ENCODE results near the gene PODXL.

PODXL gene

GRCh38 chr7:131587315-131587923 lies 31.0 kb upstream of the PODXL start:
- no peak overlapping the region for H3K4me3 ChIP-seq (ENCODE audit: low read depth, low read length)
- no peak for DNase-seq
- no peaks in the 10 kb centered on the region for H3K36me3 ChIP-seq (replicated peaks)
- in situ Hi-C loops (cut with HindIII; ENCODE audit: low pct_ligation_motif_present, low sequenced_read_pairs), result no loop called here
- no peak for TF ChIP-seq CTCF (IDR thresholded peaks at IDR 0.05; ENCODE audit: low read depth, low read length, missing control alignments)
- H3K27me3 ChIP-seq (replicated peaks), result no peaks in the 10 kb centered on the region
- no peak overlapping the region for H3K27ac ChIP-seq

- Histone ChIP-seq H3K27me3 (replicated peaks) (no peaks in the 10 kb centered on the region), H3K4me3 (ENCODE audit: low read depth, low read length) (no peak overlapping the region), H3K36me3 (replicated peaks) (no peaks in the 10 kb centered on the region), H3K27ac (no peak overlapping the region)
- no peak for DNase-seq
- in situ Hi-C loops (cut with HindIII; ENCODE audit: low pct_ligation_motif_present, low sequenced_read_pairs), result no loop called here
- no peak for TF ChIP-seq CTCF (IDR thresholded peaks at IDR 0.05; ENCODE audit: low read depth, low read length, missing control alignments)
Measured at GRCh38 chr7:131586759-131587158, 30.3 kb upstream of the PODXL start.

GRCh38 chr7:131586259-131586658 lies 29.8 kb upstream of the PODXL start:
- H3K36me3 ChIP-seq (replicated peaks), result no peaks in the 10 kb centered on the region
- in situ Hi-C loops (cut with HindIII; ENCODE audit: low pct_ligation_motif_present, low sequenced_read_pairs), result no loop called here
- H3K4me3 ChIP-seq (ENCODE audit: low read depth, low read length), result no peak overlapping the region
- H3K27me3 ChIP-seq (replicated peaks), result no peaks in the 10 kb centered on the region
- DNase-seq, result no peak
- H3K27ac ChIP-seq, result no peak overlapping the region
- no peak for TF ChIP-seq CTCF (IDR thresholded peaks at IDR 0.05; ENCODE audit: low read depth, low read length, missing control alignments)

- TF ChIP-seq CTCF (IDR thresholded peaks at IDR 0.05; ENCODE audit: low read depth, low read length, missing control alignments), result no peak
Measured at GRCh38 chr7:131583430-131583829, 27.0 kb upstream of the PODXL start.

GRCh38 chr7:131581241-131582051 lies 25.0 kb upstream of the PODXL start:
- no peak for DNase-seq
- Histone ChIP-seq H3K27me3 (replicated peaks) (no peaks in the 10 kb centered on the region), H3K4me3 (ENCODE audit: low read depth, low read length) (no peak overlapping the region), H3K36me3 (replicated peaks) (no peaks in the 10 kb centered on the region), H3K27ac (no peak overlapping the region)
- in situ Hi-C loops (cut with HindIII; ENCODE audit: low pct_ligation_motif_present, low sequenced_read_pairs), result no loop called here
- peak; percentile 37 for TF ChIP-seq CTCF (IDR thresholded peaks at IDR 0.05; ENCODE audit: low read depth, low read length, missing control alignments)

More at GRCh38 chr7:131583430-131583829, 27.0 kb upstream of the PODXL start:
- H3K4me3 ChIP-seq (ENCODE audit: low read depth, low read length), result no peak overlapping the region
- H3K36me3 ChIP-seq (replicated peaks), result no peaks in the 10 kb centered on the region
- DNase-seq, result no peak
- H3K27ac ChIP-seq, result no peak overlapping the region
- in situ Hi-C loops (cut with HindIII; ENCODE audit: low pct_ligation_motif_present, low sequenced_read_pairs), result no loop called here
- H3K27me3 ChIP-seq (replicated peaks), result no peaks in the 10 kb centered on the region

Data from brain microvascular endothelial cell (primary cell).